GM12872 (cell line): Measurements from ENCODE around the gene TOM1L2.

Experiments used
- TF ChIP-seq, protein P1 (sequence below): IDR thresholded peaks from 3 replicates; pipeline ENCODE4 v1.5.1; 2011; ENCODE audit warnings: low read depth, mild to moderate bottlenecking, low read length, moderate library complexity; ENCODE audit not compliant: insufficient read depth

Gene TOM1L2

DNA sequence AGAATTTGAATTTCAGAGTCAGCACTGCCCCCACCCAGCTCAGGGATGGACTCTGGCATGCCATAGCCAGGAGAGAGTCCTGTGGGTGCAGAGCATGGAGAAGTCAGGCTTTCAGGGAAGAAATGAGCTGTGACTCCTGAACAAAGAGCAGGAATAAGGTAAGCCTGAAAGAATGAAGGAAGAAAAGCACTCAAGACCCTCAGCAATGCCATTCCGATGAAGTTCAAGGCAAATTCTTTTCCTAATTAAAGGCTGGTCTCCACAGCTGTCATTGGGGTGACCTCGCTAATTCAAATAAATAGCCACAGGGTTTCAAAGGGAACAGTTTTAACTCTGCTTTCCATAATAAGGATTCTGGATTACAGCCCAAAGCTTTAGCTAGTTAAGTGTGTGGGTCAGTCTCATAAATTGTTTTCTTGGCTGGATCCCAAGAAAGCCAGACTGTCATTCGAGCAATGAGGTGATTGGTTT lies 31.7 kb downstream of the TOM1L2 start:
- TF ChIP-seq, protein P1, sequence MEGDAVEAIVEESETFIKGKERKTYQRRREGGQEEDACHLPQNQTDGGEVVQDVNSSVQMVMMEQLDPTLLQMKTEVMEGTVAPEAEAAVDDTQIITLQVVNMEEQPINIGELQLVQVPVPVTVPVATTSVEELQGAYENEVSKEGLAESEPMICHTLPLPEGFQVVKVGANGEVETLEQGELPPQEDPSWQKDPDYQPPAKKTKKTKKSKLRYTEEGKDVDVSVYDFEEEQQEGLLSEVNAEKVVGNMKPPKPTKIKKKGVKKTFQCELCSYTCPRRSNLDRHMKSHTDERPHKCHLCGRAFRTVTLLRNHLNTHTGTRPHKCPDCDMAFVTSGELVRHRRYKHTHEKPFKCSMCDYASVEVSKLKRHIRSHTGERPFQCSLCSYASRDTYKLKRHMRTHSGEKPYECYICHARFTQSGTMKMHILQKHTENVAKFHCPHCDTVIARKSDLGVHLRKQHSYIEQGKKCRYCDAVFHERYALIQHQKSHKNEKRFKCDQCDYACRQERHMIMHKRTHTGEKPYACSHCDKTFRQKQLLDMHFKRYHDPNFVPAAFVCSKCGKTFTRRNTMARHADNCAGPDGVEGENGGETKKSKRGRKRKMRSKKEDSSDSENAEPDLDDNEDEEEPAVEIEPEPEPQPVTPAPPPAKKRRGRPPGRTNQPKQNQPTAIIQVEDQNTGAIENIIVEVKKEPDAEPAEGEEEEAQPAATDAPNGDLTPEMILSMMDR, result no peak

DNA sequence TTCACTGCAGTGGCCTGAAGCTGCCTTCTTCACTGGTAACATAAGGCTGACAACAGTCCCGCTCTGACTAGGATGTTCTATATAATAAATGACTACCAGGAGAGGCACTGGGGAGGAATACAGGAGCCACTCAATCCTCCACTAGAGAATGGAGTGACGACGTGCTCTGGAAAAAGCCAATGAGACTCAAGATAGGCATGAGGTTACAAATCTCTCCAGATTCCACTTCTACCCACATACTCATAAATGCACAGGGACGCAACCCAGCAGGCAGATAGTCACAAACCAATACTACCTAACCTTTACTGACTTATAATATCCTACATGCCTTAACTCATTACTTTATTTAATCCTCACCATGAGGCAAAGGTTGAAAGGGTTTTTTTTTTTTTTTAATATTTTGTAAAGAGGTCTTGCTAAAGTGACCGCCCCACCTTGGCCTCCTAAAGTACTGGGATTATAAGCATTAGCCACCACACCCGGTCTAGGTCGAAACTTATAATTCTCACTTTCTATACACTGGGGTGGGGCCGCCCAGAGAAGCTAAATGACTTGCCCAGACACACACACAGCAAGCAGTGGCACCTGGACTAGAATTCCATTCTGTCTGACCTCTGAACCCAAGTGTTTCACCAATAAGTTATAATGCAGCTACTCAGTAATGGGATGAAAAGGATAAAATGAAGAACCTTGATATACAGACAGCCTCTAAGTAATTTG lies 33.7 kb downstream of the TOM1L2 start:
- TF ChIP-seq, protein P1, result no peak

DNA sequence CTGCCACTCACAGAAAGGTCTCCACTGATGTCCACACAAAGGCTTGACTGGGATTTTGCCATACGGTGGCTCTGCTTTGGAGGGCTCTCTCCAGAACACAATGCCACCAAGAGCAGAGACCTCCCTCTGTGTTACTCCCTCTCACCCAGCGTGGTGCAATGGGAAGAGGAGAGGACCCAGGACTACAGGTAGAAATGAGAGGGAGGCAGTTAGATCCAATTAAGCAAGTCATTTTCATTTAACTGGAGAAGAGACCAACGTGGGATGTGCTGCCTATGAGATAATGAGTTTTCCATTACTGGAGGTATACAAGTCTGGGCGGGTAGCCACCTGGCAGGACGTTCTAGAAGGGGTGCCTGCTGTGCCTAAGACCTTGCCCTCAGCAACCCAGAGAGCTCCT lies 34.2 kb downstream of the TOM1L2 start:
- TF ChIP-seq, protein P1, result no peak

DNA sequence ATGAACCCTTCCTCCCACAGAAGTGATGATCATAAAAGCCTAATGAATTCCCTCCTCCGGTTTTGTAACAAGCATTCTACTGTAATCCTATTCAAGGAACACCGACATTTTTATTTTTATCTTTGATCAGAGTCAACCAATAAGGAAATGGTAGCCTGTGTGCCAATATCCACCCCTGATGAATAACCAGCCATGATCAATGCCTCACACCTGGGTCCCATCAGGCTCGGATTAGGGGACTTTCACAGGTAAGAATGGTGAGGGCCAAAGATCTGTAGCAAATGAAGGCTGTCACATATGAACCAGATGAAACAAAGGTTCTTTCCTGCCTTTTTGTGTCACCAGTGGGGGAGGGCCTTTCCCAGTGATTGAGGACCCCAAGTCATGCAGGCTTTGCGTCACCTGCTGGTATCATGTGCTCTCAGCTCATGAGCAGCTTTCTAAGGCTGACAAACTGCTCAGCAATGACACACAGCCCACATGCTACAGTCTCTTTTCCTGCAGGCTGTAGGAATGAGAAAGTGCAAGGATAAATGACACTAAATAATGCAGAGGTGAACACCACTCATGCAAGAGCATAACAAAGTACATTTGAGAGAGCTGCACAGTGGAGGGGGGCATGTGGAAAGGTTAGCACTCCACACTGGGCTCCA lies 34.9 kb downstream of the TOM1L2 start:
- TF ChIP-seq, protein P1, result no peak

DNA sequence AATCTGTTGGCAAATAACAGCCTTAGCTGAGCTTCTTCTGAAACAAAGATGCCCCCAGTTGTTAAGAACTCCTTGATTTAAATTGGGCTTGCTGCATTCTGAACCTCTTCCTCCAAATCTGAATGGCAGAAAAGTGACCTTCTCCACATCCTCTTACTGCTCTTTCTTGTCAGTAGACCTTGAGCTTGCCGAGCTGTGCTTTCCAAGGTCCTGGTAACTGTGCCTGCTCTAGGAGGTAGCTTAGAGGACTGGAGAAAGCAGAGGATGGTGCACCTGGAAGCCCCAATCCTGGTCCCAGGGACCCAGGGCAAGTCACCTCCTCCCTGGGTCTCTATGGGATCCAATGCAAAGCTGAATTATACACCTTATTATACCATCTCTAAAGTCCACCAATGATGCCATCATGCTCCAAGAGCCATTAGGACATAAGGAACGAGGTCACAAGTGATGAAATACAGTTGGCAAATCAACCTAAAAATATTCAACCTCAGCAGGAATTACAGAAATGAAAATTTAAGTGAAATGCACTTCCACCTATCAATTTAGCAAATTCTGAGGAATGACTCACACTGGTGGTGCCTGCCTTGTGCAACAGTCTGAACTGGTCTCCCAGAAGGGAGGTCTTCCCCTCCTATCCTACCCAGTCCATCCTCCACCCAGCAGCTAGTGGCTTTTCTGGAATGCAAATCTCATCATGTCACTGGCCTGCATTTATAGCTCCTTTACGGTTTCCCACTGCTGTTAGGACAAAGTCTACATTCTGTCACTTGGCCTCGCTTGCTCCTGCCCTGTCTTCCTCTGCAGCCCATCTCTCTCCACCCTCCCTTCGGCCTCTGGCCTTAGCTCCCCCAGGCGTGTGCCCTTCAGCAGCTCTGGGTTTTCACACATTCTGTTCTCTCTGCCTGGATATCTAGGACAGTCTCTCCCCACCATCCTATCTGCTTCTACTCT lies 36.6 kb downstream of the TOM1L2 start:
- TF ChIP-seq, protein P1, result no peak

DNA sequence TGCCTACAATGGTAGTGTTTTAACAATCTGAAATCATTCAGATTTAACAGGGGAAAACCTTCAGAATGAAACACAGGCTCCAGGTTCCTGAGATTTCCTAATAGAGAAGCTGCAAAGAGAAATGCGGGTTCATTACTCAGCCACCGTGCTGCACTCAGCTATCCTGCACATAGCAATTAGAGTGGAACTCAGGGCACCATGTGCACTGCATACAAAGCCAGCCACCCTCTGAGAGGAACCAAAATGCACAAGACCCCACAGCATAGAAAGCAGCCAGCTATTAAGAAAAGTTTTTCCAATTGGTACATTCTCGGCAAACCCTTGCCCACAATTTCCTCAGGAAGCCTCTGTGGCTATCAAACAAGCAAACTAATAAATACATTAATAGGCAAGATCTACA lies 37.4 kb downstream of the TOM1L2 start:
- TF ChIP-seq, protein P1, result no peak

DNA sequence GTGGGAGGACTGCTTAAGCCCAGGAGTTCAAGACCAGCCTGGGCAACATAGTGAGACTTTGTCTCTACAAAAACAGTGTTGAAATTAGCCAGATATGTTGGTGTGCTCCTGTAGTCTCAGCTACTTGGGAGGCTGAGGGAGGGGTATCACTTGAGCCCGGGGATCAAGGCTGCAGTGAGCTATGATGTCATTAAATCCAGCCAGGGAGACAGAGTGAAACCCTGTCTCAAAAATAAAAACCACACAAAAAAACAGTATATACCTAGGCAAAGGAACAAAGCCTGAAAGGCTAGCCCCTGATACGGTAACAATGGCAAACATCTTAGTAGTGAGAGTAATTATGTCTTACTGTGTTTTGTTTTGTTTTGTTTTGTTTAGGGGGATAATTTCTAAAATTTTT lies 38.0 kb downstream of the TOM1L2 start:
- TF ChIP-seq, protein P1, result no peak
